Measurements from ENCODE around the gene SLC12A3.
"Not testable (repeated sequence)": the region's sequence is repeated elsewhere in the genome, so short reads cannot be mapped to it uniquely, and the experiment has no call there.

SLC12A3 gene

GRCh38 chr16:56870276-56870888, 5.4 kb downstream of the SLC12A3 start:
- DNase-seq = peak; percentile 11

GRCh38 chr16:56871172-56871593, 6.2 kb downstream of the SLC12A3 start:
- peak; percentile 90 for DNase-seq

- DNase-seq = peak; percentile 52
These were observed 7.9 kb downstream of the SLC12A3 start for GRCh38 chr16:56872863-56873391.

- no peak for DNase-seq
These were observed 9.8 kb downstream of the SLC12A3 start for GRCh38 chr16:56874800-56875199.

- no peak for DNase-seq
These were observed 11.0 kb downstream of the SLC12A3 start for GRCh38 chr16:56876048-56876447.

- DNase-seq = no peak
These were observed 12.6 kb downstream of the SLC12A3 start for GRCh38 chr16:56877486-56878182.

- DNase-seq = no peak
These were observed 13.4 kb downstream of the SLC12A3 start for GRCh38 chr16:56878282-56878854.

GRCh38 chr16:56879276-56879675, 14.3 kb downstream of the SLC12A3 start:
- no peak for DNase-seq

- no peak for DNase-seq
These were observed 15.2 kb downstream of the SLC12A3 start for GRCh38 chr16:56880176-56880575.

- no peak for DNase-seq
These were observed 15.7 kb downstream of the SLC12A3 start for GRCh38 chr16:56880685-56881084.

- DNase-seq = no peak
These were observed 17.2 kb downstream of the SLC12A3 start for GRCh38 chr16:56882077-56882800.

- no peak for DNase-seq
These were observed 18.6 kb downstream of the SLC12A3 start for GRCh38 chr16:56883586-56883985.

GRCh38 chr16:56884026-56884582, 19.1 kb downstream of the SLC12A3 start:
- no peak for DNase-seq

GRCh38 chr16:56884929-56885328, 19.9 kb downstream of the SLC12A3 start:
- not testable (repeated sequence) for DNase-seq

- no peak for DNase-seq
These were observed 20.6 kb downstream of the SLC12A3 start for GRCh38 chr16:56885446-56886162.

- DNase-seq = no peak
These were observed 21.3 kb downstream of the SLC12A3 start for GRCh38 chr16:56886296-56886695.

GRCh38 chr16:56886826-56887225, 21.8 kb downstream of the SLC12A3 start:
- DNase-seq = no peak

GRCh38 chr16:56888806-56889205, 23.8 kb downstream of the SLC12A3 start:
- DNase-seq = peak; percentile 66

- DNase-seq = no peak
These were observed 24.2 kb downstream of the SLC12A3 start for GRCh38 chr16:56889206-56889605.

- no peak for DNase-seq
These were observed 26.7 kb downstream of the SLC12A3 start for GRCh38 chr16:56891685-56892084.

- DNase-seq = no peak
These were observed 27.7 kb downstream of the SLC12A3 start for GRCh38 chr16:56892705-56893104.

GRCh38 chr16:56894331-56894917, 29.4 kb downstream of the SLC12A3 start:
- DNase-seq = no peak
